IPS-18a (cell line): Measurements from ENCODE around the gene CHD2.

Experiments used
- H3K27ac ChIP-seq: one replicate; pipeline ENCODE4 v1.5.1; 2013; ENCODE audit warnings: low read length
- H3K27me3 ChIP-seq: one replicate; pipeline ENCODE4 v1.6.1; 2013; ENCODE audit warnings: mild to moderate bottlenecking, low read length; ENCODE audit not compliant: control insufficient read depth, insufficient read depth
- H3K36me3 ChIP-seq: one replicate; pipeline ENCODE4 v1.6.1; 2013; ENCODE audit warnings: low read depth, low read length; ENCODE audit not compliant: control insufficient read depth
- H3K4me1 ChIP-seq: one replicate; pipeline ENCODE4 v1.6.1; 2013; ENCODE audit warnings: low read depth, low read length; ENCODE audit not compliant: control insufficient read depth
- H3K4me3 ChIP-seq: one replicate; pipeline ENCODE4 v1.5.1; 2013; ENCODE audit warnings: low read length
- H3K9ac ChIP-seq: one replicate; pipeline ENCODE4 v1.6.1; 2013; ENCODE audit warnings: mild to moderate bottlenecking, low read length, moderate library complexity
- H3K9me3 ChIP-seq: one replicate; pipeline ENCODE4 v1.6.1; 2013; ENCODE audit warnings: low read depth, low read length; ENCODE audit not compliant: control insufficient read depth

CHD2 gene

DNA sequence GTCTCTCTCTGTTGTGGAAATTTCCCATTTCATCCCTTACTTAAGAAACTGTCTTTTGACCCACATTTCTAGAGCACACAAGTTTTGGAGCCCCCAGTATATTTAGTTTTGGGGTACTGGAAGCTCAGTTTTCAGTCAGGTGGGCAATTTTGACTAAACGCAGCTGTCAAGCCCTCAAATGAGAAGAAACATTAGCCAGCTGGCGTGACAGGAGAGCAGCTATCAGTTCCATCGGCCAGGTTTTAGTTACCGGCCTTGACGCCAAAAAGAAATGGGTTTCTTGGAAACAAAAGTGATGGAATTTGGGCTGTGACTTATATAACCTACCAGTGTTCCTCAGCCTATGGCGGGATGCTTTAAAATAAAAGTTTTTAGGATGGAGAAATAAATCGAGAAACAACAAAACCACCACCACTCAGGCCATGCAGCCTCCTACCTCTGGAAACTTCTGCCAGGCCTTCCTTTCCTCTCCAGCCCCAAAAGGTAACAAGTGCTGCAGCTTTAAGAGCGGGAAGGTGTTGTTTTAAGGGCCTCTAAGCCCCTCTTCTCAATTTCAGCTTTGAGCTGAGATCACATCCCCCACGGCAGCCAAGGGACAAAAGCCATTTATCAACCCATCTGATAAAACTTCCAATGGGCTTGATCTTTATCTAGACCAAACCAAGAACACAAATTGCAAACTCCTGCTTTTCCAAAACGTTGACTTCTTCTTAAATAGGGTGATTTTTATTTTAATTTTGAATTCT is 170.6 kb downstream of the CHD2 start:
- Histone ChIP-seq H3K27ac (no peak overlapping the region), H3K4me1 (peaks cover 41% of the 10 kb centered on the region), H3K27me3 (peaks cover 21% of the 10 kb centered on the region), H3K36me3 (peaks cover 7% of the 10 kb centered on the region), H3K4me3 (peak overlapping the region; percentile 96), H3K9ac (peak overlapping the region; percentile 76), H3K9me3 (no peaks in the 10 kb centered on the region)

GRCh38 chr15:93071469-93071936 is 171.4 kb downstream of the CHD2 start:
- Histone ChIP-seq H3K27me3 (peaks cover 21% of the 10 kb centered on the region), H3K27ac (peak overlapping the region; percentile 40), H3K9ac (peak overlapping the region; percentile 76), H3K36me3 (peaks cover 3% of the 10 kb centered on the region), H3K4me1 (peaks cover 41% of the 10 kb centered on the region), H3K4me3 (peak overlapping the region; percentile 96), H3K9me3 (no peaks in the 10 kb centered on the region)

DNA sequence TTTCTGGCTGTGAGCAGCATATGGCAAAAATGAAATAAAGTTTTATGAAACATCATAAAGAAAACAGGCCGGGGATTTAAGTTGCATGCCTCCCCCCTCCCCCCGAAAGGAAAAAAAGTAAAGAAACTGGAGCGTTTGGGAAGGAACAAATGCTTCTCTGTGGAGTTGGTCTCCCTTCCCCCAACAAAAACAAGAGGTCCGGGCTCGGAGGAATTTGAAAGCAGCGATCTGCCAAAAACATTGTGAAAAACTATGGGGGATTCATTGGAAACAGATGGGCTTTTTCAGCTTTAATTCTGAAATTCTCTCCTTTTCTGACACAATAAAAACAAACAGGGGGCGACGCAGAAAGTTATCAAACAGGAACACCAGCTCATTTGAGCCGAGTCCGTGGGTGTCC is 171.9 kb downstream of the CHD2 start:
- peak overlapping the region; percentile 96 for H3K4me3 ChIP-seq

DNA sequence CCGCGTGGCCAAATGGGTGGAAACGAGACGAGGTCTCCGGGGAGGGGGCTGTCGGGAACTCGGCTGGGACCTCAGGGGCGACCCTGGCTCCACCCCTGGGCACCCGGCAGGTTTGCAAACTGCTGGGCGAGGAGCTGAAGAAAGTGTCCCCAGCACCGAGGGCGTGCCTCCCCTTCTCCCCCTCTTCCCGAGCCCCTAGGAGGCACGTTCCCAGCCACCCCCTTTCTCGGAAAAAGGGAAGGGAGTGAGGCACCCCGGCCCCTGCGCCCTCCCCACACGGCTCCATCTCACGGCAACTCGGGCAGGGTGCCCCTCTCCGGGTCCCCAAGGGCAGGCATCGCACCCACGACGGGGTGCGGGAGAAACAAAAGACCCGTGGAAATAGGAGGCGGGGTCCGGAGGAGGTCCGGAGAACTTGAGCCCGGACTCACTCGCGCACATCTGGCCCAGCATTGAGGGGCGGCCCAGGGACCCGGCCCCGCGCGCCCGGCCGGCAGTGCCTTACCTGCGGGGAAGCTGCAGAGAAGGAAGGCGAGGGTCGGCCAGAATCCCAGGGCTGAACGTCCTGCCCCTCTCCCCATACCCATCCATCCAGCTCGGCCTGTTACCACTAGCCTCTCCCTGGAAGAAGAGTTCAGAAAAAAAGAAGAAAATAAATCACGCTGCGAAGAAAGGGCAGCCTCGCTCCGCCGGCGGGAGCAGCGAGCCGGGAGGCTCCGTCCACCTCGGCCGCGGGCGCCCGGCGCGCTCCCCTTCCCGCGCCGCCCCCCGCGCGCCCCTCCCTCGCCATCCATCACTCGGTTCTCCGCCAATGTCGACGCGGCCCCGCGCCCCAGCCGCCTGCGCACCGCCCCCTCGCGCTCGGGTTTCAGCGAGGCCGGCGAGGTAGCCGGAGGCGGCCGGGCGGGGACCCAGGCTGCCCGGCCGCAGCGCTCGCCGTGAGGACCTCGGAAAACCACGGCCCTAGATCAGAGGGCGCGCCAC is 172.6 kb downstream of the CHD2 start:
- no peak overlapping the region for H3K27ac ChIP-seq
- no peaks in the 10 kb centered on the region for H3K36me3 ChIP-seq
- H3K4me1 ChIP-seq, result peaks cover 36% of the 10 kb centered on the region
- no peaks in the 10 kb centered on the region for H3K9me3 ChIP-seq
- peaks cover 21% of the 10 kb centered on the region for H3K27me3 ChIP-seq
- H3K9ac ChIP-seq, result peak overlapping the region; percentile 76
- peak overlapping the region; percentile 96 for H3K4me3 ChIP-seq

More for the DNA sequence above, 171.9 kb downstream of the CHD2 start:
- Histone ChIP-seq H3K27ac (peak overlapping the region; percentile 40), H3K9me3 (no peaks in the 10 kb centered on the region), H3K9ac (peak overlapping the region; percentile 76), H3K27me3 (peaks cover 21% of the 10 kb centered on the region), H3K4me1 (peaks cover 41% of the 10 kb centered on the region), H3K36me3 (no peaks in the 10 kb centered on the region)

GRCh38 chr15:93073465-93073952 is 173.4 kb downstream of the CHD2 start:
- Histone ChIP-seq H3K36me3 (no peaks in the 10 kb centered on the region), H3K4me1 (peaks cover 29% of the 10 kb centered on the region), H3K27me3 (peaks cover 21% of the 10 kb centered on the region), H3K9me3 (no peaks in the 10 kb centered on the region), H3K9ac (peak overlapping the region; percentile 25), H3K4me3 (peak overlapping the region; percentile 96), H3K27ac (no peak overlapping the region)

DNA sequence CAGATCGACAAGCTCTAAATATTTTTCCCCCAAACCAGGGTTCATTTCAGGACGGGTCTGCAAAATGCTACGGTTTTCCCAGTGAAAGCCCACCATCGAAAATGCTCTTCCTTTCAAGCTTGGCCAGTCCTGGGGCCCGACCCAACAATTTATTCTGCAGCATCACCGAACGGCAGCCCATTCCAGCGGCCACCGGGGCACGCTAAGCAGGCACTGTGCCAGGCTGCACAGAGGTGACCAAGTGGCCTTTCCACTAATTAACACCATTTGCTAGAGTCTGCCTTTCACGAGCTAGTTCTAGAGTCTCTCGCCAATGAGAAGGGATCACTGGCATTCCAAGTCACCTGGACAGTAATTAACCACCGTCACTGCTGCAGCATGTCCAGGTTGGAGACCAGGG is 174.5 kb downstream of the CHD2 start:
- H3K9ac ChIP-seq, result no peak overlapping the region
- no peaks in the 10 kb centered on the region for H3K36me3 ChIP-seq
- no peak overlapping the region for H3K4me3 ChIP-seq
- no peak overlapping the region for H3K27ac ChIP-seq
- no peaks in the 10 kb centered on the region for H3K9me3 ChIP-seq
- peaks cover 21% of the 10 kb centered on the region for H3K4me1 ChIP-seq
- H3K27me3 ChIP-seq, result peaks cover 21% of the 10 kb centered on the region

DNA sequence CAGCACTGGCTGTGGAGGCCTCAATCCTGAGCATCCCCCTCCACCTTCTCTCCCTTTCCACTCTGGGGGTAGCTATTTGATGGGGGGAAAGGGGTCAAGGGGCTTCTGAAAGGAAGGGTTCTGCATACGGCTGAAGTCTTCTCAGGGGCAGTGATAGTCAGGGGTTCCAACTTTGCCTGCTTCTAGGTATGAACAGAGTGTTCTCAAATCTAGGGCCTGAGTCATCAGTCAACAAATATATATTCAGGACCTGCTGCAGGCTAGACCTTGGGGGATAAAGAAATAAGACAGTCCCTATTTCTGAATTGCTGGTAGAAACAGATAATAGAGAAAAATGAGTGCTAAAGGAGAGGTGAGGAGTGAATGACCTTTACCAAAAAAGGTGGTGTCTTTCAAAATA is 176.1 kb downstream of the CHD2 start:
- Histone ChIP-seq H3K9me3 (no peaks in the 10 kb centered on the region), H3K4me1 (peaks cover 5% of the 10 kb centered on the region), H3K27ac (no peak overlapping the region), H3K36me3 (no peaks in the 10 kb centered on the region), H3K27me3 (peaks cover 21% of the 10 kb centered on the region), H3K4me3 (no peak overlapping the region), H3K9ac (no peak overlapping the region)

GRCh38 chr15:93076875-93077274 is 176.8 kb downstream of the CHD2 start:
- Histone ChIP-seq H3K4me3 (no peak overlapping the region), H3K4me1 (peaks cover 4% of the 10 kb centered on the region), H3K27ac (no peak overlapping the region), H3K9me3 (no peaks in the 10 kb centered on the region), H3K36me3 (no peaks in the 10 kb centered on the region), H3K27me3 (peaks cover 21% of the 10 kb centered on the region), H3K9ac (no peak overlapping the region)
